GM19239 (cell line): ENCODE results near the gene CYREN.
"Not testable (repeated sequence)": the region's sequence is repeated elsewhere in the genome, so short reads cannot be mapped to it uniquely, and the experiment has no call there.

Experiments used
- DNase-seq: peaks from one replicate; pipeline ENCODE4 v3.0.0; 2011; ENCODE audit warnings: low spot score; ENCODE audit not compliant: insufficient read length
- FAIRE-seq: peaks from 2 replicates; lab custom pipeline; 2011; peaks lifted over from hg19 to GRCh38; lab: Jason Lieb, UNC

The CYREN gene

GRCh38 chr7:135124631-135125030, 45.9 kb downstream of the CYREN start:
- not testable (repeated sequence) for FAIRE-seq

GRCh38 chr7:135121868-135122267, 48.6 kb downstream of the CYREN start:
- DNase-seq (no peak), FAIRE-seq (no peak)

More at GRCh38 chr7:135124631-135125030, 45.9 kb downstream of the CYREN start:
- DNase-seq = not testable (repeated sequence)

- FAIRE-seq = no peak
- DNase-seq = no peak
Measured at GRCh38 chr7:135117096-135117495, 53.4 kb downstream of the CYREN start.
